ENCODE measurements around the gene EGR4. TPM values are rescaled to one million over a fixed set of nuclear protein-coding genes. Genes with fewer than 3 reads are reported as not detected.

The EGR4 gene
- total RNA-seq, 1 donor from 2014 or later: not detected

GRCh38 chr2:73256618-73256922 is 36.8 kb downstream of the EGR4 start:
- Histone ChIP-seq H3K79me2 (ENCODE audit: insufficient read depth, low read length) (no peaks in the 10 kb centered on the region), H3K4me2 (ENCODE audit: low read length) (no peak overlapping the region), H3K4me1 (ENCODE audit: insufficient read depth, low read length) (no peaks in the 10 kb centered on the region), H3K27ac (ENCODE audit: low read depth, low read length) (no peak overlapping the region), H3K9me3 (ENCODE audit: insufficient read depth, low read depth, low read length) (no peaks in the 10 kb centered on the region), H3K9ac (ENCODE audit: low read length) (no peak overlapping the region), H4K20me1 (ENCODE audit: insufficient read depth, low read length) (peaks cover 46% of the 10 kb centered on the region), H3K27me3 (ENCODE audit: insufficient read depth, low read length) (no peaks in the 10 kb centered on the region), H2AFZ (ENCODE audit: low read depth, low read length) (no peak overlapping the region), H3K4me3 (ENCODE audit: insufficient read depth, low read depth, low read length) (no peak overlapping the region), H3K36me3 (ENCODE audit: insufficient read depth, low read length) (peaks cover 19% of the 10 kb centered on the region)
- Mint-ChIP-seq H3K36me3 (ENCODE audit: low read depth, unreplicated experiment) (peaks cover 17% of the 10 kb centered on the region), H3K27ac (ENCODE audit: unreplicated experiment) (no peak overlapping the region), H3K4me1 (ENCODE audit: low read depth, unreplicated experiment) (no peaks in the 10 kb centered on the region), H3K9me3 (ENCODE audit: unreplicated experiment) (no peaks in the 10 kb centered on the region), H3K4me3 (ENCODE audit: unreplicated experiment) (no peak overlapping the region), H3K27me3 (ENCODE audit: low read depth, unreplicated experiment) (no peaks in the 10 kb centered on the region)
- TF ChIP-seq EZH2 (IDR thresholded peaks at IDR 0.05; ENCODE audit: insufficient read depth, low read length): no peak
- no peak for TF ChIP-seq CTCF (IDR thresholded peaks at IDR 0.05; ENCODE audit: insufficient read depth, low read depth, low read length)
- DNase-seq (ENCODE audit: low read depth) (no peak), FAIRE-seq (no peak)

- Mint-ChIP-seq H3K27me3 (ENCODE audit: low read depth, unreplicated experiment) (no peaks in the 10 kb centered on the region), H3K4me1 (ENCODE audit: low read depth, unreplicated experiment) (no peaks in the 10 kb centered on the region), H3K36me3 (ENCODE audit: low read depth, unreplicated experiment) (peaks cover 18% of the 10 kb centered on the region), H3K4me3 (ENCODE audit: unreplicated experiment) (no peak overlapping the region), H3K27ac (ENCODE audit: unreplicated experiment) (no peak overlapping the region), H3K9me3 (ENCODE audit: unreplicated experiment) (no peaks in the 10 kb centered on the region)
- no peaks in the 10 kb centered on the region for H3K4me1 ChIP-seq (ENCODE audit: insufficient read depth, low read length)
- TF ChIP-seq EZH2 (IDR thresholded peaks at IDR 0.05; ENCODE audit: insufficient read depth, low read length) (no peak), CTCF (IDR thresholded peaks at IDR 0.05; ENCODE audit: insufficient read depth, low read depth, low read length) (no peak)
- H2AFZ ChIP-seq (ENCODE audit: low read depth, low read length): no peak overlapping the region
- H3K27ac ChIP-seq (ENCODE audit: low read depth, low read length): no peak overlapping the region
- H3K9me3 ChIP-seq (ENCODE audit: insufficient read depth, low read depth, low read length): no peaks in the 10 kb centered on the region
- peaks cover 22% of the 10 kb centered on the region for H3K36me3 ChIP-seq (ENCODE audit: insufficient read depth, low read length)
- H3K4me2 ChIP-seq (ENCODE audit: low read length): no peak overlapping the region
- H4K20me1 ChIP-seq (ENCODE audit: insufficient read depth, low read length): peaks cover 47% of the 10 kb centered on the region
- no peaks in the 10 kb centered on the region for H3K79me2 ChIP-seq (ENCODE audit: insufficient read depth, low read length)
- no peak overlapping the region for H3K4me3 ChIP-seq (ENCODE audit: insufficient read depth, low read depth, low read length)
- H3K27me3 ChIP-seq (ENCODE audit: insufficient read depth, low read length): no peaks in the 10 kb centered on the region
- no peak for DNase-seq (ENCODE audit: low read depth)
- no peak overlapping the region for H3K9ac ChIP-seq (ENCODE audit: low read length)
- FAIRE-seq: no peak
Measured at GRCh38 chr2:73255907-73256617, 37.3 kb downstream of the EGR4 start.

- Mint-ChIP-seq H3K27ac (ENCODE audit: unreplicated experiment) (no peak overlapping the region), H3K36me3 (ENCODE audit: low read depth, unreplicated experiment) (peaks cover 21% of the 10 kb centered on the region), H3K4me3 (ENCODE audit: unreplicated experiment) (no peak overlapping the region), H3K27me3 (ENCODE audit: low read depth, unreplicated experiment) (no peaks in the 10 kb centered on the region), H3K9me3 (ENCODE audit: unreplicated experiment) (no peaks in the 10 kb centered on the region), H3K4me1 (ENCODE audit: low read depth, unreplicated experiment) (no peaks in the 10 kb centered on the region)
- Histone ChIP-seq H3K9me3 (ENCODE audit: insufficient read depth, low read depth, low read length) (no peaks in the 10 kb centered on the region), H3K27ac (ENCODE audit: low read depth, low read length) (no peak overlapping the region), H3K4me2 (ENCODE audit: low read length) (no peak overlapping the region), H3K9ac (ENCODE audit: low read length) (no peak overlapping the region), H3K36me3 (ENCODE audit: insufficient read depth, low read length) (peaks cover 31% of the 10 kb centered on the region), H3K4me3 (ENCODE audit: insufficient read depth, low read depth, low read length) (no peak overlapping the region), H3K27me3 (ENCODE audit: insufficient read depth, low read length) (no peaks in the 10 kb centered on the region), H4K20me1 (ENCODE audit: insufficient read depth, low read length) (peaks cover 55% of the 10 kb centered on the region), H2AFZ (ENCODE audit: low read depth, low read length) (no peak overlapping the region), H3K79me2 (ENCODE audit: insufficient read depth, low read length) (no peaks in the 10 kb centered on the region), H3K4me1 (ENCODE audit: insufficient read depth, low read length) (no peaks in the 10 kb centered on the region)
- no peak for TF ChIP-seq EZH2 (IDR thresholded peaks at IDR 0.05; ENCODE audit: insufficient read depth, low read length)
- TF ChIP-seq CTCF (IDR thresholded peaks at IDR 0.05; ENCODE audit: insufficient read depth, low read depth, low read length): no peak
- DNase-seq (ENCODE audit: low read depth) (no peak), FAIRE-seq (no peak)
Measured at GRCh38 chr2:73255007-73255644, 38.2 kb downstream of the EGR4 start.

Measured in astrocyte (in vitro differentiated cells and primary cell).